Uterus (tissue), 4 donors: ENCODE data around the gene C6orf89. TPM values are rescaled to one million over a fixed set of nuclear protein-coding genes. Genes with fewer than 3 reads are reported as not detected.

ENCODE experiments used
- DNase-seq, 2 donors: peaks; one replicate each; pipeline ENCODE4 v3.0.0-alpha.2; 2019 to 2020
- H3K27ac ChIP-seq, 2 donors: fragments of 200-600 bp; sonication (generic); 1 replicate in 1 of 2; 2 replicates in 1 of 2; pipeline ENCODE4 v1.5.1; 2016 to 2018
- H3K27me3 ChIP-seq, 2 donors: fragments of 200-600 bp; sonication (generic); one replicate each; pipeline ENCODE4 v1.5.1; 2018 to 2019; ENCODE audit warnings: control low read depth in 1 of 2
- H3K36me3 ChIP-seq, 2 donors: fragments of 200-600 bp; sonication (generic); one replicate each; pipeline ENCODE4 v1.5.1; 2019; ENCODE audit warnings: control low read depth in 1 of 2
- H3K4me1 ChIP-seq, 2 donors: fragments of 200-600 bp; sonication (generic); one replicate each; pipeline ENCODE4 v1.5.1; 2018 to 2019; ENCODE audit warnings: control low read depth in 1 of 2
- H3K4me3 ChIP-seq, 2 donors: fragments of 200-600 bp; sonication (generic); 1 replicate in 1 of 2; 2 replicates in 1 of 2; pipeline ENCODE4 v1.5.1; 2018 to 2019; ENCODE audit warnings: mild to moderate bottlenecking in 1 of 2
- H3K9me3 ChIP-seq, 2 donors: fragments of 200-600 bp; sonication (generic); one replicate each; pipeline ENCODE4 v1.5.1; 2019; ENCODE audit warnings: control low read depth in 1 of 2
- CTCF ChIP-seq, 4 experiments: fragments of 200-600 bp in 2 of 4; fragments of 450-650 bp in 2 of 4; sonication (generic) in 2 of 4; IDR thresholded peaks; one replicate each; pipeline ENCODE4 v1.5.1; 2016 to 2019; ENCODE audit warnings: antibody characterized with exemption in 4 of 4, mild to moderate bottlenecking in 2 of 4, moderate library complexity in 1 of 4
- POLR2A ChIP-seq, 2 donors: fragments of 450-650 bp; IDR thresholded peaks; one replicate each; pipeline ENCODE4 v1.6.1; 2016; ENCODE audit warnings: antibody characterized with exemption in 2 of 2, mild to moderate bottlenecking in 1 of 2, moderate library complexity in 1 of 2
- intact Hi-C: fragments of 100-400 bp; cut with DNase I; formaldehyde crosslinking; loops from one replicate; pipeline ENCODE4 v1.15.1; 2023; ENCODE audit warnings: low total_unique reads
- total RNA-seq, 4 donors: library from RNA; depleted of rRNA in 3 of 4; stranded (reverse); fragments of >200 nt in 3 of 4; gene quantifications; one replicate each; pipeline versions ENCODE4 v1.1.0 to v1.2.4, GENCODE V29; 2014 to 2023
- donor health status: DM: yes; HTN: yes; CAD: no.

C6orf89 gene
- total RNA-seq, 4 donors from 2014 or later: 21.3 to 67.9 (median 42.6) TPM

- H3K9me3 ChIP-seq: no peaks in the 10 kb centered on the region
- peaks cover 0 to under 1% of the 10 kb centered on the region in 2 donors for H3K4me1 ChIP-seq
- DNase-seq: no peak
- H3K36me3 ChIP-seq: no peaks in the 10 kb centered on the region
- no peak overlapping the region for H3K27ac ChIP-seq
- no peak overlapping the region for H3K4me3 ChIP-seq
- no peaks in the 10 kb centered on the region for H3K27me3 ChIP-seq
- intact Hi-C loops: no loop called here
- TF ChIP-seq POLR2A (IDR thresholded peaks at IDR 0.05) (no peak), CTCF (IDR thresholded peaks at IDR 0.05) (no peak)
Measured at GRCh38 chr6:36924131-36924530, 38.4 kb downstream of the C6orf89 start.

DNA sequence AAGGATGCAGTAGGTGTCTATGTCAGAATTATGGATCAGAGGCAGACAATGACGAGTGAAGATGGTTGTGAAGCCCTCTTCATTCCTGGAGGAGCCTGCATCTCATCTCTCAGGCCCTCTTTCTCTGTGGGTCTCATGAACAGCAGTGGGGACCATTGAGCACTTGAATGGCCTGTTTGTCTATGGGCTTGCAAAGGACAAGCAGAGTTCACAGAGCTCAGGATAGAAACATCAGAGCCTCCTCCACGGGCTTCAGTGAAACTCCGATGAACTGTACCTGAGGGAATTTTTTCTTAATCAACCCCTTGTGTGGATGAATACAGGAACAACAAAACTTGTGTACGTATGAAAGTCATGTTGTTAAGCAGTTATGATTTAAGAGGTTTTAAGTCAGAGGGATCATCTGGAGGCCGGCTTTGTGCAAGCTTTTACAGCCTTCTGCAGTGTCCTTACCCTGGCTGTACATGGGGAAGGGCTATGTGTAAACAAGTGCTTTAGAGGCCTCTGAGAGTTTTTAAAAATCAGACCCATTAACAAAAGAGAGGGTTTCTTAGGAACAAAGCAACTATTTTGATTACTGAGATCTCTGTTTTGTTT is 39.1 kb downstream of the C6orf89 start:
- Histone ChIP-seq H3K4me1 (no peaks in the 10 kb centered on the region), H3K9me3 (no peaks in the 10 kb centered on the region), H3K27me3 (no peaks in the 10 kb centered on the region), H3K4me3 (no peak overlapping the region), H3K36me3 (no peaks in the 10 kb centered on the region), H3K27ac (no peak overlapping the region)
- intact Hi-C loops: no loop called here
- no peak for DNase-seq
- TF ChIP-seq POLR2A (IDR thresholded peaks at IDR 0.05): no peak
- TF ChIP-seq CTCF (IDR thresholded peaks at IDR 0.05): no peak

GRCh38 chr6:36925809-36926208 is 40.1 kb downstream of the C6orf89 start:
- Histone ChIP-seq H3K4me1 (no peaks in the 10 kb centered on the region), H3K27me3 (no peaks in the 10 kb centered on the region), H3K27ac (no peak overlapping the region), H3K4me3 (no peak overlapping the region), H3K9me3 (no peaks in the 10 kb centered on the region), H3K36me3 (no peaks in the 10 kb centered on the region)
- TF ChIP-seq CTCF (IDR thresholded peaks at IDR 0.05) (no peak), POLR2A (IDR thresholded peaks at IDR 0.05) (no peak)
- no peak for DNase-seq
- intact Hi-C loops: no loop called here

DNA sequence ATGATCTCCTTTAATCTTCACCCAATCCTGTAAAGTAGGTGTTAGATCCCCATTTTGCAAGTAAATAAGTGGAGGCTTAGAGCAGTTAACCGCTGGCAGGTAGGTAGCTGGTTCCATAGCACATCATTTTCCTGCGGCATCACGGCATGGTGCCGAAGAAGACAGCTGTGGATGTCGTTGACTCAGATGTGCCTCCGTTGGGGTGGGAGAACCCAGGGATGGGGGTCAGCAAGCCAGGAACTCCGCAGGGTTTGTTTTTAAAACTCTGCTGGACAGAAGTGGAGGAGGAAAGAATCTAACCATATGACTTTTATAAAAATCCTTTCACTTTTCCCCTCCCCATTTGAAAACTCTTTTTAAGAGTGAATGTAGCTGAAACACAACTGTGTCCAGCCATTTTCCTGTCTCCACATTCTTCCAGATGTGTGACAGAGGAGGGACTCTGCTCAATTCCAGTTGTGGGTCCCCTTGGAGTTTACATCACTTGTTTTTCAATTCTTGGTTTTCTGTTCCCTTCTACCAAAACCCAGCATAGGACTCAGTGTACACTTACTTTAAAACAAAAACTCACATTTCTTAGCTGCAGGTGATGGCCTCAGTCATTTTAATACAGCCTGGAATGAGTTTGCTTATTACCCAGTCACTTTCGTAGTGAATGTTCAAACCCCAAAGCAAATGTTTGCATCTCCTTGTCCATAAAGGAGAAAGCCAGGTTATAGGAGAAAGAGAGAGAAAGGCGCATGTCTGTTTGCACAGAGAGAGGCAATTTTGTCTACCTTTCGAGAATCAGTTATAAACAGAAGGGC is 41.2 kb downstream of the C6orf89 start:
- Histone ChIP-seq H3K4me3 (no peak overlapping the region), H3K27ac (peak overlapping the region; percentile 17 to 49), H3K27me3 (no peaks in the 10 kb centered on the region), H3K9me3 (no peaks in the 10 kb centered on the region), H3K4me1 (no peaks in the 10 kb centered on the region), H3K36me3 (no peaks in the 10 kb centered on the region)
- no peak for DNase-seq
- no peak for TF ChIP-seq POLR2A (IDR thresholded peaks at IDR 0.05)
- TF ChIP-seq CTCF (IDR thresholded peaks at IDR 0.05): no peak
- intact Hi-C loops: no loop called here
